HFF-Myc (cell line): ENCODE measurements around the gene FOXP1.

Experiments
- DNase-seq: peaks from one replicate; pipeline ENCODE4 v3.0.0-alpha.2; 2011; ENCODE audit warnings: low read depth; ENCODE audit errors: extremely low read depth
- H3K4me3 ChIP-seq: replicated peaks from 2 replicates; pipeline ENCODE4 v1.5.1; 2011; ENCODE audit warnings: low read depth, mild to moderate bottlenecking, control low read depth, low read length
- TF ChIP-seq, protein P1 (sequence below): IDR thresholded peaks from 2 replicates; pipeline ENCODE4 v1.5.1; 2012; ENCODE audit warnings: mild to moderate bottlenecking, low read depth, low read length, control low read depth; ENCODE audit errors: missing control alignments

The FOXP1 gene

DNA sequence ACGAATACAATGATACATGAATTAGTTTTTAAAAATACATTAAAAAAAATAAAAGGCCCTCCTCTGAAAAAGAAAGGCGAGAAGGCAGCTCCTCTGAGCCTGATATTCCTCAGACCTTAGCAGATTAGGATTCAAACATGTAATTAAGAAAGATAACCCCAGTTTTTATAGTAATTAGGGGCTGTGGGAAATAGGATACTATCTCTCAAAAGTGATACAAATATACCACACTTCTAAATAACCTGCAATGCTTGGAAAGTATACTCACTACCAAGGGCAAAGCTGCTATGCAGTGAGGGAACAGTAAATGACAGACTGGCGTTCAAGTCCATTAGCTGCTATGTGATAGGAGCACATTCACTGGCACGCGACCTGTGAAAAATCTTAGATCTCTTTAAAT, 445.1 kb downstream of the FOXP1 start:
- DNase-seq, result no peak
- no peak overlapping the region for H3K4me3 ChIP-seq
- TF ChIP-seq, protein P1, sequence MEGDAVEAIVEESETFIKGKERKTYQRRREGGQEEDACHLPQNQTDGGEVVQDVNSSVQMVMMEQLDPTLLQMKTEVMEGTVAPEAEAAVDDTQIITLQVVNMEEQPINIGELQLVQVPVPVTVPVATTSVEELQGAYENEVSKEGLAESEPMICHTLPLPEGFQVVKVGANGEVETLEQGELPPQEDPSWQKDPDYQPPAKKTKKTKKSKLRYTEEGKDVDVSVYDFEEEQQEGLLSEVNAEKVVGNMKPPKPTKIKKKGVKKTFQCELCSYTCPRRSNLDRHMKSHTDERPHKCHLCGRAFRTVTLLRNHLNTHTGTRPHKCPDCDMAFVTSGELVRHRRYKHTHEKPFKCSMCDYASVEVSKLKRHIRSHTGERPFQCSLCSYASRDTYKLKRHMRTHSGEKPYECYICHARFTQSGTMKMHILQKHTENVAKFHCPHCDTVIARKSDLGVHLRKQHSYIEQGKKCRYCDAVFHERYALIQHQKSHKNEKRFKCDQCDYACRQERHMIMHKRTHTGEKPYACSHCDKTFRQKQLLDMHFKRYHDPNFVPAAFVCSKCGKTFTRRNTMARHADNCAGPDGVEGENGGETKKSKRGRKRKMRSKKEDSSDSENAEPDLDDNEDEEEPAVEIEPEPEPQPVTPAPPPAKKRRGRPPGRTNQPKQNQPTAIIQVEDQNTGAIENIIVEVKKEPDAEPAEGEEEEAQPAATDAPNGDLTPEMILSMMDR, result no peak

DNA sequence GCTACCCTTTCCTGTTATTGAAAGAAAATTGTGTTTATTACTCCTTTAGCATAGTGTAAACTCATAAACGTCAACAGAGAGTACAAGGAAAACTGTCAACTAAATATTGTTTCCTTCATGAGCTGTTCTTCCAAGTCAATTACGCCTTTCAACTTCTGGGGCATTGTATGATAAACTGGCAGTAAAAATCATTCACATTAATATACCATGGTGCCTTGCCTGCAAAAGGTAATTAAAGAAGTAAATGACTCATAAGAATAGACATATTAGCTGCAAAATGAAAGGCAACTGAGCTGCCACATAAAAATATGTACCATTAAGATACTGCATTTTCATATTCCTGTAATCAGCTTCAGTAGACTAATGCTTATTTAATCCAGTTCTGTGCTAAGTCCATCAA, 447.3 kb downstream of the FOXP1 start:
- no peak for DNase-seq
- TF ChIP-seq, protein P1, result no peak

DNA sequence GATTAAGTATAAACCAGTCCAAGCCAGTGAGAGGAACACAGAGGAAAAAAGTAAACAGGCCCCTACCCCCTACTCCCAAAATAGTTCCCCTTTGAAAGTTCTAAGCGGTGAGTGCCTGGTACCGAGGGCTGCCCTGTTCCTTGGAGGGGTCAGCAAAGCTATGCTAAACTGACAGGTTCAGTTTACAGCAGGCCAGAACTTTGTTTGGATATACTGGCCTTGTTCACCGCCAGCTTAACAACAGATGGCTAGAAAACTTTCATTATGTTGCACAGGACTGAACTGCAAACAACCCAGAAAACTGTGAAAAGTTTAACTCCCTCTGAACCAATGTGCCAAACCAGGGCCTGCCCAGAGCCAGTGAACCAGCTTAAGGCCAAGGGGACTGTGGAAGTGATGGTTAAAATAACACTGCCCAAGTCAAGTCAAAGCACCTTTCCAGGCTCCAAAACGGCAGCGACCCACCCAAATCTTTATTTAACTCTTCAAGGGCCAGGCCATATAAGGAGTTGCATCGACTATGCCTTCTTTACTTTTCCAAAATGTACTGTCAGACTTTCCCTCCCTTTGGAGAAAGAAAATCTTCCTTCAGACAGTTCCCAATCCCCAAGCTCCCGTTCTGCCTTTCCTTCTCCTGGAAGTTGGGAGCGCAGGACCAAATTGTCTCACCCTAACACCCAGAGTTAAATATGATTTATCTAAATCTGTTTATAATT, 448.0 kb downstream of the FOXP1 start:
- DNase-seq, result no peak
- no peak overlapping the region for H3K4me3 ChIP-seq
- TF ChIP-seq, protein P1, result no peak

More for the DNA sequence above, 447.3 kb downstream of the FOXP1 start:
- no peak overlapping the region for H3K4me3 ChIP-seq

- no peak overlapping the region for H3K4me3 ChIP-seq
- TF ChIP-seq, protein P1, result no peak
- DNase-seq, result no peak
Observed at GRCh38 chr3:71134521-71134920, 449.0 kb downstream of the FOXP1 start.

- no peak overlapping the region for H3K4me3 ChIP-seq
- TF ChIP-seq, protein P1, result no peak
- DNase-seq, result no peak
Observed at GRCh38 chr3:71133865-71134264, 449.7 kb downstream of the FOXP1 start.

DNA sequence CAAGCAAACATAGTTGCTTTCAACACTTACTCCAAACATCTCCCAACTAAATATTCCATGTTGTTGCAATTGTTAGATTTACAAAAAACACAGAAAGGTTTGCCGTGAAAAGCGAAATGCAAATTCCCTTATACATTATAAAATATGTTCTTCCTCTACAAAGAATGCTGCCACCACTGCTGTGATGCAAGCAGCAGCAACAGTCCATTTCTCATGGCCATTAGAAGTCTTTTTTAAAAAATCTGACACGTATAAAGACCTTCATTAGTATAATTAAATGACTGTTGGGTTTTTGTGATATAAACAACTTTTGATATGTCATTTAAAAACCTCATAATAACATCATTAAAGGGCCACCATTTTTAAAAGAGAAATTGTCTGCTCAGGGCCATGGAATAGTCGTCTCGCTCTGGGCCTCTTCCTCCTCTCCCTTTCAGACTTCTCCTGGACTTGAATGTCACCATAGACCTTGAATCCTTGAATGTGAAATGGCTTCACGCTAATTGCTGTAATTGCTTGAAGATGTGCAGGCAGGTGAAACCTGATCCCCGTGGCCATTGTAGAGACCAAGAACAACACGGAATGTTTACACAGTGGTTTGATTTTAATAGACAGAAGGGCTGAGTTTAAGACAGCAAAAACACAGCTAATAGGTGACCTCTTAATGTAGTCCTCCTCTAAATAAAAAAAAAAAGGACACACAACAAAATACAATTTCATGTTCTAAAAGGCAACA, 450.4 kb downstream of the FOXP1 start:
- H3K4me3 ChIP-seq, result no peak overlapping the region
- DNase-seq, result no peak
- TF ChIP-seq, protein P1, result no peak
